A673 (cell line): Measurements from ENCODE around the gene OR2AE1. TPM values are rescaled to one million over a fixed set of nuclear protein-coding genes. Genes with fewer than 3 reads are reported as not detected.

ENCODE experiments used
- BruUV-seq: library from RNA; stranded (reverse); fragments of 400-500 nt; replicated peaks from 2 replicates; lab custom pipeline; 2021; lab: Mats Ljungman, UMichigan
- CTCF ChIA-PET: fragments of 300-600 bp; sonication (Branson Sonifier 250); formaldehyde crosslinking; loops from one replicate; lab custom pipeline; 2022; ENCODE audit warnings: antibody characterized with exemption; lab: Charles Lee
- POLR2A ChIA-PET: fragments of 300-600 bp; sonication (Branson Sonifier 250); formaldehyde crosslinking; loops from one replicate; lab custom pipeline; 2022; ENCODE audit warnings: antibody characterized with exemption; ENCODE audit not compliant: low non-redundant PET; lab: Charles Lee
- DNase-seq: peaks from one replicate; pipeline ENCODE4 v3.0.0-alpha.2; 2015; ENCODE audit warnings: low spot score
- H3K27ac ChIP-seq: fragments of 200-600 bp; sonication (generic); 2 replicates; pipeline ENCODE4 v1.5.1; 2016; ENCODE audit warnings: mixed run types, low read depth, mild to moderate bottlenecking, mixed read lengths, antibody characterized with exemption, low read length; ENCODE audit not compliant: poor library complexity, severe bottlenecking
- H3K27me3 ChIP-seq: fragments of 200-600 bp; sonication (generic); replicated peaks from 2 replicates; pipeline ENCODE4 v1.6.1; 2017; ENCODE audit warnings: mixed run types, low read depth, mild to moderate bottlenecking, mixed read lengths, antibody characterized with exemption, low read length; ENCODE audit not compliant: insufficient read depth, poor library complexity
- H3K36me3 ChIP-seq: fragments of 200-600 bp; sonication (generic); 2 replicates; pipeline ENCODE4 v1.6.1; 2016; ENCODE audit warnings: mixed run types, mild to moderate bottlenecking, mixed read lengths, antibody characterized with exemption, low read length; ENCODE audit not compliant: insufficient read depth, poor library complexity, severe bottlenecking
- H3K4me1 ChIP-seq: fragments of 200-600 bp; sonication (generic); 2 replicates; pipeline ENCODE4 v1.6.1; 2017; ENCODE audit warnings: mixed run types, mild to moderate bottlenecking, mixed read lengths, antibody characterized with exemption, low read length; ENCODE audit not compliant: insufficient read depth, poor library complexity, severe bottlenecking
- H3K4me3 ChIP-seq: fragments of 200-600 bp; sonication (generic); 2 replicates; pipeline ENCODE4 v1.5.1; 2016; ENCODE audit warnings: low read depth, mixed run types, mild to moderate bottlenecking, mixed read lengths, low read length; ENCODE audit not compliant: poor library complexity, severe bottlenecking
- H3K9me3 ChIP-seq: fragments of 200-600 bp; sonication (generic); 2 replicates; pipeline ENCODE4 v1.6.1; 2016; ENCODE audit warnings: mixed run types, low read depth, mild to moderate bottlenecking, mixed read lengths, antibody characterized with exemption, low read length; ENCODE audit not compliant: poor library complexity, severe bottlenecking
- EZH2 ChIP-seq: fragments of 200-600 bp; sonication (generic); IDR thresholded peaks from 2 replicates; pipeline ENCODE4 v1.6.1; 2017; ENCODE audit warnings: borderline replicate concordance, low read depth, mild to moderate bottlenecking, mixed read lengths, antibody characterized with exemption, low read length; ENCODE audit not compliant: poor library complexity, severe bottlenecking
- intact Hi-C: fragments of 100-400 bp; cut with micrococcal nuclease; formaldehyde crosslinking; loops from one replicate; pipeline ENCODE4 v1.10.0; 2022; ENCODE audit not compliant: unreplicated experiment
- total RNA-seq: library from RNA; stranded (reverse); gene quantifications from 2 replicates; pipeline ENCODE4 v1.2.3, GENCODE V29; 2021
- TF ChIP-seq, protein P1 (sequence below): fragments of 300-800, 200-600 bp; sonication (generic); conservative IDR thresholded peaks from 2 replicates; pipeline ENCODE4 v1.5.1; 2017; ENCODE audit warnings: low read depth, mild to moderate bottlenecking, antibody characterized with exemption, low read length, moderate library complexity, mixed read lengths

The OR2AE1 gene
- total RNA-seq, 1 experiment from 2014 or later: not detected

DNA sequence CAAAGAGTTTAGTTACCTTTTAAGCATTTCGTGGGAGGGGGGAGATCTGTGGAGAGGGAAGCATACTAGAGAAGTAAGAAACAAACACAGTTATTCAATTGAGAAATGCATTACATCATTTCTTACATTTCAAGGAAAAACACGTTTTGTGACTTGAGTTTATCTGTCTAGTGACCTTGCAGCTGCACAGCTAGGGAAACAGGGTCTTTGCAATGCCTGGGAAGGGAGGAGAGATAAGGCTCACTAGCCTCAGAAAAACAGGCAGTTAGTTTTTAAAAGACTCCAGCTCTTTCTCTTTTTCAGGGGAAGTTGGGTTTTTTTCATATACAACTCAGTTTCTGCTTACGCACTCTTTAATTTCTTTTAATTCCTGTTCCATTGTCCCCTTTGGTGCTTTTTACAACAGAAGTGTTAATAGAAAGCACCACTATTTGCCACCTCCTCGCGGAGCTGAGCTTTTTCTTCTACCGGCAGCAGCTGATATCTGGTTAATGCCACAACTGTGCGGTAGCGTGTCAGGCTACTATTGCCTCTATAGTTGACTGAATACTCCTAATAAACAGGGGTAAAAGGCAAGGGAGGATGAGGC lies 43.5 kb downstream of the OR2AE1 start:
- Histone ChIP-seq H3K4me1 (no peaks in the 10 kb centered on the region), H3K4me3 (no peak overlapping the region), H3K27me3 (peaks cover 10% of the 10 kb centered on the region), H3K27ac (no peak overlapping the region), H3K9me3 (no peaks in the 10 kb centered on the region), H3K36me3 (no peaks in the 10 kb centered on the region)
- intact Hi-C loops: no loop called here
- TF ChIP-seq, protein P1, sequence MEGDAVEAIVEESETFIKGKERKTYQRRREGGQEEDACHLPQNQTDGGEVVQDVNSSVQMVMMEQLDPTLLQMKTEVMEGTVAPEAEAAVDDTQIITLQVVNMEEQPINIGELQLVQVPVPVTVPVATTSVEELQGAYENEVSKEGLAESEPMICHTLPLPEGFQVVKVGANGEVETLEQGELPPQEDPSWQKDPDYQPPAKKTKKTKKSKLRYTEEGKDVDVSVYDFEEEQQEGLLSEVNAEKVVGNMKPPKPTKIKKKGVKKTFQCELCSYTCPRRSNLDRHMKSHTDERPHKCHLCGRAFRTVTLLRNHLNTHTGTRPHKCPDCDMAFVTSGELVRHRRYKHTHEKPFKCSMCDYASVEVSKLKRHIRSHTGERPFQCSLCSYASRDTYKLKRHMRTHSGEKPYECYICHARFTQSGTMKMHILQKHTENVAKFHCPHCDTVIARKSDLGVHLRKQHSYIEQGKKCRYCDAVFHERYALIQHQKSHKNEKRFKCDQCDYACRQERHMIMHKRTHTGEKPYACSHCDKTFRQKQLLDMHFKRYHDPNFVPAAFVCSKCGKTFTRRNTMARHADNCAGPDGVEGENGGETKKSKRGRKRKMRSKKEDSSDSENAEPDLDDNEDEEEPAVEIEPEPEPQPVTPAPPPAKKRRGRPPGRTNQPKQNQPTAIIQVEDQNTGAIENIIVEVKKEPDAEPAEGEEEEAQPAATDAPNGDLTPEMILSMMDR: no peak
- no peak for TF ChIP-seq EZH2
- no TSS peak for BruUV-seq
- no peak for DNase-seq
- ChIA-PET POLR2A (no interaction called here), CTCF (no interaction called here)

DNA sequence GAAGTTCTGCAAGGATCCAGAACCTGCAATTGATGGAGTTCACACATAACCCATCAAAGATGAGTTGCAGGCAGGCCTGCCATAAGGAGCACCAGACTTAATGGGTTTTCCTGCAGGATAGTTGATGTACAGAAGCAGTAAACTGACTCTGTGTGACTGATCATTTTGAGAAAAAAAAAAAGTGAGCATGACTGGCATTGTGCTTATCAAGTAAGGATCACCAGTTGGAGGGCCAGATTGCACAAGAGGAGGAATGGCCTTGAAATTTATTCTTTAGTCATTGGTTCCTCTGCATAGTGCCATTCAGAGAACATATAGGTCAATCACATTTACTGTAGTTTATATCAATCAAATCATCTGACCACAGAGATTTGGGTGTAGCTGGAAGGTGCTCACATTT lies 45.2 kb downstream of the OR2AE1 start:
- ChIA-PET POLR2A (no interaction called here), CTCF (interaction anchor here (0.8 kb wide), 1 partner anchor 998 kb away, joined by 4 read pairs; no protein-coding TSS in a partner anchor)
- Histone ChIP-seq H3K27me3 (peaks cover 10% of the 10 kb centered on the region), H3K4me3 (no peak overlapping the region), H3K9me3 (no peaks in the 10 kb centered on the region), H3K4me1 (no peaks in the 10 kb centered on the region), H3K27ac (no peak overlapping the region), H3K36me3 (no peaks in the 10 kb centered on the region)
- BruUV-seq: no TSS peak
- TF ChIP-seq, protein P1: no peak
- no peak for TF ChIP-seq EZH2
- intact Hi-C loops: no loop called here
- DNase-seq: no peak

DNA sequence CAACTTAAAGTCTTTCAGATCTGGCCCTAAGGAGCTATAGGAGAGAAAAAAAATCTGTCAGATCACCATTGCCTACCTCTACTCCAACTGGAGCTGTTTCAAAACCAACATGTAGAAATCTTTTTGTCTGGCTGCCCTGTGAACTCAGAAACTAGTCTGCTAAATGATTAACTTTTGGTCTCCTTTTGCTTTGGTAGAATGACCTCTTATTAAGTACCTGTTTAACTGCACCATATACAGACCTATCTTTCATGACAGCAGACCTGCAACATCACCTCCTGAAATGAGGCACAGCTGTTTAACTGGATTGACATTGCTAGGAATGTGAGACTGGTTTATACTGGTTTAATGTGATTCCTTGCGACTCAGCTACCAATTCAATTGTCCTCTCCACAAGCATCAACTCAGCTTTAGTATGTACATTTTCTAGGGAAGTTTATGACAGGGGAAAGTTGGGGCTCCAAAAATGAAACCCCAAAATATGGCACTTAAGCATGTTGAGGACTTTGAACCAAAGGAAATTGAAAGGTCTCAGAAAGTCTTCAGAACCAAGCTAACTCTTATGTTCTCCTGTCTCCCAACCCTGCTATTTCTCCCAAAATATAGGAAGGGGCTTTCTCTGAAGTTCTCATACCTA lies 47.2 kb downstream of the OR2AE1 start:
- no TSS peak for BruUV-seq
- Histone ChIP-seq H3K9me3 (no peaks in the 10 kb centered on the region), H3K36me3 (no peaks in the 10 kb centered on the region), H3K27me3 (peaks cover 10% of the 10 kb centered on the region), H3K27ac (no peak overlapping the region), H3K4me3 (no peak overlapping the region), H3K4me1 (no peaks in the 10 kb centered on the region)
- ChIA-PET POLR2A (no interaction called here), CTCF (no interaction called here)
- intact Hi-C loops: no loop called here
- DNase-seq: no peak
- TF ChIP-seq EZH2: no peak
- TF ChIP-seq, protein P1: no peak
